Measurements from ENCODE around the gene GPER1.

Gene GPER1

DNA sequence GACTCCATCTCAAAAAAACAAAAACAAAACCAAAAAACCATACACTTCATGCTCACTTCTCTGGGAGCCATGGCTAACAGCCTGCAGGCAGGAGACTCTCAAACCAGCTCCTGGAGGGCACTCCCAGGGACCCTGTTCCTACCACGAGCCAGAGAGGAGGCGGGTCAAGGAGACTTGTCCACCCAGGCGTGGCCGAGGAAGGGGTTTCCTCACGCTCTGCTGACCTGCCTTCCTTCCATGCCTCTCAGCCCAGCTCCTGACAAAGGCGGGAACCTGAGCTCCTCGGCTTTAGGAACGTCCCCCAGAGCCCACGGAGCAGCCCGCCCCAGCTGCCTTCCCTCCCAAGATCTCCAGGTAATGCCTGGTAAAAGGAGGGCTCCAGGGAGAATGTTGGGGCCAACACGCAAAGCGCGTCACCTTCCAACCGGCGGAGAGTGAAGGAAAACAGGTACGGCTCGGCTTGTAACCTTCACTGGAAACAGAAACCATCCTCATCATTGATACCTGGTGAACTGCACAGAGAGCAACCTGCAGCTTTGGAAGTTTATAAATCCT lies 34.0 kb upstream of the GPER1 start:
- no peak for DNase-seq (ENCODE audit: low read depth in 3 of 3)

- DNase-seq (ENCODE audit: low read depth in 3 of 3): no peak
Measured at GRCh38 chr7:1054438-1054837, 33.5 kb upstream of the GPER1 start.

GRCh38 chr7:1054861-1055450 lies 33.0 kb upstream of the GPER1 start:
- peak in 2 of 3 experiments; percentile 25 to 26 for DNase-seq (ENCODE audit: low read depth in 3 of 3)

GRCh38 chr7:1055491-1055955 lies 32.4 kb upstream of the GPER1 start:
- no peak for DNase-seq (ENCODE audit: low read depth in 3 of 3)

GRCh38 chr7:1055956-1056784 lies 31.7 kb upstream of the GPER1 start:
- no peak for DNase-seq (ENCODE audit: low read depth in 3 of 3)

DNA sequence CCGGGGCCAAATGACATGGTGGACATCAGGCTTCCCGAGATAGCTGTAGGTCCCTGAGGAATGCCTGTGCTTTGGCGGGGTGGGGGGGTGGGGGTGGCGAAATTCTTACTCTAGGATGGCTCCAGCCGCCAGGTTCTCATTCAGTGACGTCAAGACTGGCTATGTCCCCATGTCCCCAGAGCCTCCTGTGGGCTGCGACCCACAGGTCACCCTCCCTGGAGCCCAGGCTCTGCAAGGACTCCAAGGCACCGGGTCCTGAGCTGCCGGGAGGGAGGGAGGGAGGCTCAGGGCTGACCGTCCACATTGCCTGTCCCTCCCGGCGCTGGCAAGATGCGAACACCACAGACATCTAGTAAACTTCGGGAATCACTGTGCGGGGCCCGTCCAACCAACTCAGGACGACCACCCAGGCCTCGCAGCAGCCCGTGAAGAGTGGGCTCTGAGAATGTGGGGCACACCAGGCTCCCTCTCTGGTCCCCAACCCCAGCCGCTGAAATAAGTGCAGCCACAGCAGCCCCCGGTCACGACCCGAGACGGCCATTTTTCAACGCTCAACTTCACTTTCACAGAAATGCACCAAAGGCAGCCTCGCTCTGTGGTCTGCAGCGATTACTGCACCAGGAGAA lies 31.0 kb upstream of the GPER1 start:
- DNase-seq (ENCODE audit: low read depth in 3 of 3): no peak

GRCh38 chr7:1057416-1058291 lies 30.3 kb upstream of the GPER1 start:
- no peak for DNase-seq (ENCODE audit: low read depth in 3 of 3)

- DNase-seq (ENCODE audit: low read depth in 3 of 3): no peak
Measured at GRCh38 chr7:1058311-1058710, 29.6 kb upstream of the GPER1 start.

- no peak for DNase-seq (ENCODE audit: low read depth in 3 of 3)
Measured at GRCh38 chr7:1058821-1059199, 29.1 kb upstream of the GPER1 start.

- DNase-seq (ENCODE audit: low read depth in 3 of 3): no peak
Measured at GRCh38 chr7:1059200-1060091, 28.5 kb upstream of the GPER1 start.

DNA sequence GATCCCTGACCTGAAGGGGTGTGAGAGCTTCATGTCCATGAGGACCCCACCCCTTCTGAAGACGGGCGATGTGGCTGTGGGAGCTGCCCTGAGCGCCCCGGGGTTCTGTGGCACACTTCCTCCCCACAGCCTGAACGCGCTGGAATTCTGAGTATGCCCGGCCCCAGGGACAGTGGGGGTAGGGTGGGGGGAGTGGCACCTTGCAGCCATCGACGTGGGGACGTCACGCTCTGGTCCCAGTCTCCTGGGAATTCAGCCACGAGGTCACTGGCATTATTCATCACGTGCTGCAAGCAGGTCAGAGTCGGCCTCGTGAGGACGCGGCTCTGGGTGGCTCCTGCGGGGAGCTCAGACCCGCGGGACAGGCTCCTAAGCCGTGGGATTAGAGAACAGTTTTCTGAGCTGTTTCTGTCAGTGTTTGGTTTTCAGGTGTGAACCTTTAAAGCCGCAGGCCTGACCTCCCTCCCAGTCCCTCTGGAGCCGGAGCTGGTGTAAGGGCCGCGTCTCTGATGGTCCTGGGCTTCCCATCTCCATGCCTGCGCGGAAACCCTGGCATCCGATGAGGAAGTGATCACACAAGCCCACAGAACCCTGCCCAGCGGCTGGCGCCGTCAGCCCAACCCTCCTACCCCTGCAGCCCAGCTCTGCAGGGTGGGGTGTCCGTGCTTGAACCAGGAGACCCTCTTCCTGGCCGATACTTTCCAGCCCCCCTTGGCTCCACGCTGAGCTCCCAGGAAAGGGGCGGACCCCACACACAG lies 27.4 kb upstream of the GPER1 start:
- DNase-seq (ENCODE audit: low read depth in 3 of 3): no peak

DNA sequence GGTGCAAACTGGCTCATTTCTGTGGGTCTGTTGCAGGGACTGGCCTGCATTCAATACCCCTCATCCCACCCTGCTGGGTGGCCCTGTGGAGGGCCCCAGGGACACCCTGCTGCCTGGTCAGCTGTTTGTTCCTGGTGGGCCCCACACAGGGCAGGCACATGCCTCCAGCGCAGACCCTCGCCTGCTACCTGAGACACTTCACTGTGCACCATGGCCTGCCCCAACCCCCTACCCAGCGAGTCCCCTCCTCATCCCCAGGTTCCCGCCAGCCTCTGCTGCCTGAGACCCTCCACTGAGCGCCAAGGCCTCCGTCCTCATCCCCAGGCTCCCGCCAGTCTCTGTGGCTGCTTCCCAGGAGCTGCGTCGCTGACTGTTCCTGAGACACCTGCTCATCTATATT lies 26.7 kb upstream of the GPER1 start:
- no peak for DNase-seq (ENCODE audit: low read depth in 3 of 3)

- no peak for DNase-seq (ENCODE audit: low read depth in 3 of 3)
Measured at GRCh38 chr7:1062296-1063294, 25.3 kb upstream of the GPER1 start.

- no peak for DNase-seq (ENCODE audit: low read depth in 3 of 3)
Measured at GRCh38 chr7:1063361-1063760, 24.6 kb upstream of the GPER1 start.

DNA sequence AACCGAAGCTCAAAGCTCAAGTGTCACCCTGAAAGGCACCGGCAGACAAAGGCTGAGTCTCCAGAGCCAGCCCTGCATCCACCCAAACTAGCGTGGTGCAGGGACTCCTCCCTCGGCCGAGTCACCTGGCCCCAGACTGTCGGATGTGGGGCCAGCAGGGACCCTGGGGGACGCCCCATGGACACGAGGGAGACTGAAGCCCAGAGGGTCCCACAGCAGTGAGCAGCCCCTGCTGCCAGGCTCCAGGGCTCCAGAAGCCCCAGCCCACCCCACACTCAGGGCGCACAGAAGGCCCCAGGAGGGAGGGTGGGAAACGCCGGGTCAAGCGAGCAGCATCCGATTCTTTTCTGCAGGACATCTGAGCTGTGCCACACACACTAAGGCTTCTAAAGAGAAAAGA lies 23.3 kb upstream of the GPER1 start:
- no peak for DNase-seq (ENCODE audit: low read depth in 3 of 3)

DNA sequence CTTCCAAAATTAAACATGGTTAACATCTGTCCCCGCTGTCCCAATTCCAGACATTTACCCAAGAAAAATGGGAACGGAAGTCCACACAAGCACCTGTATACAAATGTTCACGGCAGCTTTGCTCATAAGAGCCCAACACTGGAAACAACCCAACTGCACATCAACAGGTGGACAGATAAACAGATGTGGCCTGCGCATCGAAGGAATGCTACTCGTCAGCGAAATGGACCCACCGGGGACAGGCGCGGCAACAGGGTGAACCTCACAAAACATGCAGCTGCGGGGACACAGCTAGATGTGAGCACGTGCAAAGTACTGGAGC lies 22.7 kb upstream of the GPER1 start:
- DNase-seq (ENCODE audit: low read depth in 3 of 3): no peak

DNA sequence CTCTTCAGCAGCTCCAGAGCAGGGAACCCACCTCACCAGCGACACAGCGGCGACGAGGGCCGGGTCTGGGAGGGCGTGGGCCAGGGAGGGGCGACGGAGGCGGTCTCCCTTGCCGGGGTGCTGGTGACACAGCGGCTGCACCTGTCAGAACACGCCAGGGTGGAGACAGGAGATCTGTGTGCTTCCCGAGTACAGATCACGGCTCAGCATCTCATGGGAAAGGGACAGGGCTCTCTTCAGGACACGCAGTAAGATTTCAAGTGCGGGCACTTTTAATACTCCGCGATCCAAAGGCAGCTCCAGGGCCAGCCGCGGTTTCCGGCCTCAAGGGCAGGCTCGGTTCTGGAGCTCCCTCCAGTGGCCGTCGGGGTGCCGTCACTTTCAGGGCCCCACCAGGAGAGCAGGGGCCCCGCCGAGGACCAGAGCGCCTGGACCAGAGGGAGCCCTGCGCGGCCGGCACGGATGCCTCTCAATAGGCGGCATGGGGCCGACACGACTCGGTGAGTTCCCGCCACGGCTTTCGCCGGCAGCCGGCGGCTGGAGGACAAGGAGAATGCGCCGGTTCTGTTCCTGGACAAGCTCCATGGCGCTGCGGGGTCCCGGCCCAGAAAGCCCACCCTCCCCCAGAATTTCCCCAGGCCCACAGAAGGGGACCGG lies 22.2 kb upstream of the GPER1 start:
- DNase-seq (ENCODE audit: low read depth in 3 of 3): peak; percentile 66 to 75 (median 69)

GRCh38 chr7:1066242-1066588 lies 21.7 kb upstream of the GPER1 start:
- no peak for DNase-seq (ENCODE audit: low read depth in 3 of 3)

All from stimulated activated CD4-positive, alpha-beta T cell treated with anti-CD3 and anti-CD28 coated beads, TNF-alpha, amount 100 ng/mL, for 4 hours (primary cell).